GM18508 (cell line): ENCODE measurements around the gene FBLN7.
"Not testable (repeated sequence)": the region's sequence is repeated elsewhere in the genome, so short reads cannot be mapped to it uniquely, and the experiment has no call there.

Source experiments
- ATAC-seq: cut with Tn5 transposase; IDR thresholded peaks from one replicate; pipeline ENCODE4 v1.9.1; 2021; ENCODE audit warnings: moderate number of reproducible peaks; ENCODE audit not compliant: insufficient read depth, unreplicated experiment

FBLN7 gene, protein sequence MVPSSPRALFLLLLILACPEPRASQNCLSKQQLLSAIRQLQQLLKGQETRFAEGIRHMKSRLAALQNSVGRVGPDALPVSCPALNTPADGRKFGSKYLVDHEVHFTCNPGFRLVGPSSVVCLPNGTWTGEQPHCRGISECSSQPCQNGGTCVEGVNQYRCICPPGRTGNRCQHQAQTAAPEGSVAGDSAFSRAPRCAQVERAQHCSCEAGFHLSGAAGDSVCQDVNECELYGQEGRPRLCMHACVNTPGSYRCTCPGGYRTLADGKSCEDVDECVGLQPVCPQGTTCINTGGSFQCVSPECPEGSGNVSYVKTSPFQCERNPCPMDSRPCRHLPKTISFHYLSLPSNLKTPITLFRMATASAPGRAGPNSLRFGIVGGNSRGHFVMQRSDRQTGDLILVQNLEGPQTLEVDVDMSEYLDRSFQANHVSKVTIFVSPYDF

DNA sequence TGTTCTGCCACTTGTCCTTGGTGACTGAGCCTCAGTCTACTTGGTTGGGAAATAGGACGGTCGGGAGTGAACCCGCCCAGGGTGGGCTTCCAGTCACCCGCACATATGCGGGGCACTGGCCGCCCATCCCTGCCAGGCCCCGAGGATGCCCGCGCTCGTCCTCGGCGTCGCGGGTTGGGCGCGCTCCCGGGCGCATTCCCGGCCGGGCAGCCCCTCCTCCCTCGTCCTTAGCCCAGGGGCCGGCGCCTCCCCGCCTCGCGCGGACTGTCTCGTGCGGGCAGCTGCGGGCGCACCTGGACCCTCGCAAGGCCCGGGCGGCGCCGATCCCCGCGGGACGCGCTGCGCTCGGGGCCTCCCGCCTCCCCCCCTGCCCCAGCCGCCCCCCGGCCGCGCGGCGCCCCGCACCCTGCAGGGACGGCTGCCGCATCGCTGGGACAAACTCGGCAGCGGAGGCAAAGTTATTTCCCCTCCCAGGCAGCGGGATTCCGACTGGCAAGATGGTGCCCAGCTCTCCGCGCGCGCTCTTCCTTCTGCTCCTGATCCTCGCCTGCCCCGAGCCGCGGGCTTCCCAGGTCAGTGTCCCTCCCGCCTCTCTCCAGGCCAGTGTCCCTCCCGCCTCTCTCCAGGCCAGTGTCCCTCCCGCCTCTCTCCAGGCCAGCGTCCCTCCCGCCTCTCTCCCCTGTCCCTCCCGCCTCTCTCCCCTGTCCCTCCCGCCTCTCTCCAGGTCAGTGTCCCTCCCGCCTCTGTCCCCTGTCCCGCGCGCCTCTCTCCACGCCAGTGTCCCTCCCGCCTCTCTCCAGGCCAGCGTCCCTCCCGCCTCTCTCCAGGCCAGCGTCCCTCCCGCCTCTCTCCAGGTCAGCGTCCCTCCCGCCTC lies at the start of gene FBLN7:
FBLN7 (plus strand) TSS at position 227 of the 874 bp plus-strand sequence; CDS start at position 498, 271 bp downstream.
- no peak for ATAC-seq

DNA sequence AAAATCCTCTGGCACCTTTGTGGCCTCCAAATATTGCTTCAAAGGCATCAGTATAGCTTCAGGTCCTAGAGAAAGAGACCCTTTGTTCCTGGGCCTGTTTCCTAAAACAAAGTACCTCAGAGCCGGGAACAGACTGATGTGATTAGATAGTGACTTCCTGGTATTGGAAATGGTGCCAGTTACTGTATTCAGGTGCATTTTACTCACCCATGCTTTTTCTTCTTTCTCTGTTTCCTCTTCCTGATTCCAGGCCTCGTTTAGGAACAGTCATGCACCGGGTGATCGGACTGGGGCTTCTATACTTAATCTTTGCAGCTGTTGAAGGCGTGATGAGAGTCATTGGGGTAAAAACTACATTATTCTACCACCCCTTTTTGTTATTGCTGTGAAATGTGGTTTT lies 48.8 kb upstream of the FBLN7 start:
- no peak for ATAC-seq

DNA sequence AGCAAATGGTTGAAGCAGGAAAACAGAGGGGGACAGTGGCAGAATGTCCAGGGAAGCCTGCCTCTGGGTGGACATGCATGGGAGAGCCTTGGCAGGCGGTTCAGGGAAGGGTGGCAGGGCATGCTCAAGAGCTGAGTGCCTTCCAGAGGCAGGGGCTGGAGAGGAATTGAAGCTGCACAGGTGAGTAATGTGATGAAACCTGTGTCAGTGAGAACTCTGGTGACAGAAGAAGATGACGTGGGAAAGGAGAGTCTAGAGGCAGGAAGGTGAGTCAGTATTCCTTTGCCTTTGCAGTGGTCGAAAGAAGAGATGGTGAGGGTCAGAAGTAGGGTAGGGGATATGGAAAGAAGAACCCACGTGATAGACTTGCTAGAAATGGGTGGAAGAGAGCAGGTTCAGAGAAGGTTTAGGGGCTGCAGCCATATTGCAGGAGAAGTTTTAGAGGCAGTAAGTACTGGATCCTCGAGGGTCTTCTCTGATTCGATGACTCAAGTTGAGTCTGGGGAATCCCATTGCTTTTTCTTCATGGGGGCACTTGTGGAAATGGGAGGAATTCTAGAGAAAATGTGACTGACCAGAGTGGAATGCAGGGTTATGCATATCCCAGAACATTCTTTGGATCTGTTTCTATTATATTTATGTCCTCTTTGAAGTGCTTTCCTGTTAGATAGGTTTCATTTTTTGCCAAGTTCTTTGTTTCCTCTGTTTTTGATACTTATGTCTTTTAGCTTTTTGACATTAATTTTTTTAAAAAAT lies 45.7 kb upstream of the FBLN7 start:
- ATAC-seq, result no peak

DNA sequence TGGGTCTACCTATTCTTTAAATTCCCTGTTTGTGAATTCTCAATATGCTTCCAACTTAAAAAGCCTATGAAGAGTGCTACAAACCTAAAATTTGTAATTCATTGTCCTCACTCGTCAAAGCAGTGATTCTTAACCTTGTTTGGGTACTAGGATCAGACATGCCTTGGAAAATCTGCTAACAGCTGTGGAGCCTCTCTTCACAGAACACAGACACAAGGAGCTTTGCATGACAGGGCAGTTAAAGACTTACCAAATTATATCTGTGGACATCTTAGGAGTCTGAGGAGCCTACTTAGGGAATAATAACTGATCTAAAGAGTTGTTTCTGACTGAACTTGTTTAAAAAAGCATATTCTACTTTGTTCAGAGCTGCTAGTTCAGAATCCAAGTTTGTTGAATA lies 45.0 kb upstream of the FBLN7 start:
- no peak for ATAC-seq

DNA sequence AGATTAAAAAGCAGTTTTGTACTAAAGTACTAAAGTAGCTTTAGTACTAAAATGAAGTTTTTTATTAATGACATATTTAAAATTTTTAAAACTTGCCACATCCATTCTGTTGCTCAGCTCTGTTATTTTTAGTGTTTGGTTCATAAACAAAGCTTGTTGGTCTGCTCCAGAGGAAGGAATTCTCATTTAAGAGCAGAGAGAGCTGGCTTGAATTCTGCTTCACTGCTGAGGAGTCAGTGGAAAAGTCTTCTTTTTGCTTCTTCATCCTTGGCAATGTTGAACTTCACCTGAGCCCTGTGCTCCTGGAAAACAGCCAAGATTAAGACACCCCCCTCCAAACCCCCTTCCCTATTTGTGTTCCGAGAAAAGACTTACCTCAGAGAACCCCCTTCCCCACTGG lies 42.5 kb upstream of the FBLN7 start:
- ATAC-seq, result no peak

DNA sequence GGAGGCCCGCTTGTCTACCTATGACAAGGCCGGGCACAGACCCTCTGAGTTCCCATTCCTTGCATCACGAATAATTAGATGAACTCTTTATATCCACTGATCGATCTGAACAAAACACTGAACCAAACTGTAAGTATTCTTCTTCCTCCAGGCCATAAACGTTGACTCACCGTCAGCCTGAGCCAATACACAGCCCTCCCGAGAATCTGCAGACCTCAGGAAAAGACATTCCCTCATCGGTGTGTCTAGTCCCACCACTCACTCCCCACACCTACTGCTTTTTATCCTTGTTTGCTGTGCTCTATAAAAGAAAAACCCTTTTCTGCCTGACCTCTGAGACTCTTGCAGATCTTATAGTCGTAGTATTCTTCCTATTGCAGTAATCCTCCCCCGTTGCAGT lies 42.1 kb upstream of the FBLN7 start:
- no peak for ATAC-seq

DNA sequence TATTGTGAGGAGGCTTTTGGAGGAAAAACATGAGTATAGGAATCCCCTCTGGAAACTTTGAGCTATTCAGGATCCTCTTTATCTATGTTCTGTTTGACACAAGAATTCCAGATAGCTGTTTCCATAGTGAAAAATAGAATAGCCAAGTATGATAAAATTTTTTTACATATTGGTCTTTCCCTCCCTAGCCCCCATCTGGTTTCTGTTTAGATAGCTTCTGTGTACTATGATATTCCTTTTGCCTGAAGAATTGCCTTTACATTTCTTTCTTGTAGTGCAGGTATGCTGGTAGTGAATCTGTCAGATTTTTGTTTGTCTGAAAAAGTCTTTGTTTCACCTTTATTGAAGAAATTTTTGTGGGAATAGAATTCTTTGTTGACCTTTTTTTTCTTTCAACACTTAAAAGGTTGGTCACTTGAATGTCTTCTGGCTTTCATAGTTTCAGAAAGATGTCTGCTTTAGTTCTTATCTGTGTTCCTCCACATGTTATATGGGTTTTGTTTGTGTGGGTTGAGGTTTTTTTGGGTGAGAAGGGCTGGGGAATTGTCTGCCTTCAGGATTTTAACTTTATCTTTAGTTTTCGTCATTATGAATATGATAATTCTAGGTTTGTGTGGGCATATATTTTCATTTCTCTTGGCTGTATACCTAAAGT lies 29.9 kb upstream of the FBLN7 start:
- no peak for ATAC-seq

DNA sequence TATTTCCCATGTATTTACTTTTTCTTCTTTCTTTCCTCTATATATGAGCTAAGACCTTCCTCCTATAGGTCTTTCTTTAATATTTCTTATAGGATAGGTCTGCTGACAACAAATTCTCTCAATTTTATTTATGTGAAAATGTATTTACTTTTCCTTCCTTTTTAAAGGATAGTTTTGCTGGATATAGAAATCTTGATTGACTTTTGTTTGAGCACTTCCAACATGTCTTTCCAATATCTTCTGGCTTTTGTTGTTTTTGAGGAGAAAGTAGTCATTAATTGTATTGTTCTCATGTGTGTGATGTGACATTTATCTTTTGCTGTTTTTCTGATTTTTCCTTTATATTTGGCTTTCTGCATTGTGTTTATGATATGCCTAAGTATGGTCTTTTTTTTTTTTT lies 28.9 kb upstream of the FBLN7 start:
- ATAC-seq, result no peak

DNA sequence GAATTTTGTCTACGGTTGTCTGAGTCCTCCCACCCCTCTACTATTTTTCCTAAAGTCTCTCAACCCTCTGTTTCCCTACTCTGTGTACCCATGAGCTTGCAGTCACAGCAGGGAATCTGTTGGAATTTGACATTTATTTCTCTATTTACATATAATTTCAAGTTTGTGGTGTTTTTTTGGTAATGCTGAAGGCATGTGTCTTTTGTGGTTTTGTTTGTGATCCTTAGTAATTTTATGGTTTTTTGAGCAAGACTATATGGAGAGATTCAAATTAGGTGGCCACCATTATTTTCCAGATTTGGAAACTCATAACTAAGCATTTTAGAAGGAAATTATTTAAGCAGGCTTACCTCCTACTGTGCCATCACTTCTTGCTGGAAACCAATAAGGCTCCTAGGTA lies 27.2 kb upstream of the FBLN7 start:
- ATAC-seq, result no peak

DNA sequence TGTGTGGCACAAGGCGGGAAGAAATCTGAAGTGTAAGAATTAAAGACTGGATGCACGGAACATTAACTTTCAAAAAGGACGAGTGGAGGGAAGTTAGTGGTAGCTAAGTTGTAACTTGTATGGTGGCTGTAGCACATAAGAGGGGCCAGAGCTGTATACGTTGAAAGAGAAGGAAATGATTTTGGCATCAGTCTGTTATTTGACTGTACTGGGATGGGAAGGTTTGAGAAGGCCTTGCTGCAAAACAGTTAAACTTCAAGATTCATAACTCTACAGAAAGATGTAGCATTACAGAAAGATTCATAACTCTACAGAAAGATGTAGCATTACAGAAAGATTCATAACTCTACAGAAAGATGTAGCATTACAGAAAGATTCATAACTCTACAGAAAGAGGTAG lies 24.8 kb upstream of the FBLN7 start:
- not testable (repeated sequence) for ATAC-seq

DNA sequence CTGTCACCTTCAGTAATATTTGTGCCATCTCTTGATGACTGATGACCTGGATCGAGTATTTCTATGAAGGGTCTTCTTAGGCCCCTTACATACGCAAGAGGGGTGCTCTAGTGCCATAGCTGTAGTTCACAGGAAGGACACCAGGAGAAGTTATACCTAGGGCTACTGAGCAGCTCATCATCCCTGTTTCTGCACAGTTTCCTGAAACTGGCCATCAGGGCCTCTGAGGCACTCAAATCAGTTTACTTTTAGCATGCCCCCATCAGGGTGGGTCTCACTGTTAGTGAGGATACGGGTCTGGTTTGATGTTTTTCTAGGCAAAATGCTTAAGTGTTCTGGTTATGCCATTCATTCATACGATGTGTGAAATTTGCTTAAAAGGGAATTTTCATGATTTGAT lies 20.0 kb upstream of the FBLN7 start:
- ATAC-seq, result no peak

DNA sequence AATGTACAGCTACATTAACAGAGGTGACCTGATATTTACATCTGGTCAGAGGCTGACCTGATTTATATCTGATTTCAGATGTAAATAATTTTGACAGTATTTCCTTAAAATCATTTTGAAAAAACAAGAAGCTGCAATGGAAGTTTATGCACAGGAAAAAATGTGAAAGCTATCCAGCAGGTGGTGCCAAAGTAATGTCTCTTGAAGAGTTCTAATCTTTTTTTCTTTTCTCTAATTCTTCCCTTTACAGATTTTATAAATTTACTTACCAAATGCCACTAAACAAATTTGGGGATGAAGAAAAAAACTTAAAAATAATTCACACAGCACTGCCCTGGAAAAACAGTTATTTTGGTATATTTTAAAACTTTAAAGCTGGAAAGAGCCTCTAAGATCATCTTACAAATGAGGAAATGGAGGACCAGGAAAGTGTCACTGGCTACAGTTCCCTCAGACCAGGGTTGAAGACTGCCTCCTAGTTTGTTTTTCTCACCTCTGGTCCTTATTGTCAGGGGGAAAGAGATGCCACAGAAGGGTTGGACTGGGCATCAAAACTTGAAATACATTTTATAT lies 16.4 kb upstream of the FBLN7 start:
- no peak for ATAC-seq

DNA sequence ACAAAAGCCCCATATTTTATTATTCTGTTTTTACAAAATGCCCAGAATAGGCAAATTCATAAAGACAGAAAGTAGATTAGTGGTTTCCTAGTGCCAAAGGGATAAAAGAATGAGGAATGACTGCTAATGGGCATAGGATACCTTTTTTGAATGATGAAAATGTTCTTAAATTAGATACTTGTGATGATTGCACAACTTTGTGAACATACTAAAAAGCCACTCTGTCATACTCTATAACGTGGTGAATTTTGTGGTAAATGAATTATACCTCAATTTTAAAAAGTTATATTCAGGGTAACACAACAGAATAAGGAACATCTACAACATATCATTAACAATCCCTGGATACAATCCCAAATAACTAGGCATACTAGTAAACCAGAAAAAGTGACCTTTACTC lies 9.1 kb upstream of the FBLN7 start:
- no peak for ATAC-seq

DNA sequence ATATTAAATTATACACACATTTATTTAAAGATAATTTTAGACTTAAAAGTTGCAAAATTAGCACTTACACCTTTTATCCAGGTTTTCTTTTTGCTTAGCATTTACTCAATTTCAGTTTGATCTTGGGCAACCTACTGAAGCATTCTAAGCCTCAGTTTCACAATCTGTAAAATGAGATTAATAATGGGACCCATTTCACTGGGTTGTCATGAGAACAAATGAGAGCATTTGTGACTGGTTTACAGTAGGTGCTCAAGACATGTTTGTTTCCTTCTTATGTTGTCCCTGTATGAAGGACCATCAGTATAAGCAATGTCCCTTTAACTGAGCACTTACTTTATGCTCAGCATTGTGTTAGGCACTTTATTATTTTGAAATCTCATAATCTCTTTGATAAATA lies 4.8 kb upstream of the FBLN7 start:
- no peak for ATAC-seq

DNA sequence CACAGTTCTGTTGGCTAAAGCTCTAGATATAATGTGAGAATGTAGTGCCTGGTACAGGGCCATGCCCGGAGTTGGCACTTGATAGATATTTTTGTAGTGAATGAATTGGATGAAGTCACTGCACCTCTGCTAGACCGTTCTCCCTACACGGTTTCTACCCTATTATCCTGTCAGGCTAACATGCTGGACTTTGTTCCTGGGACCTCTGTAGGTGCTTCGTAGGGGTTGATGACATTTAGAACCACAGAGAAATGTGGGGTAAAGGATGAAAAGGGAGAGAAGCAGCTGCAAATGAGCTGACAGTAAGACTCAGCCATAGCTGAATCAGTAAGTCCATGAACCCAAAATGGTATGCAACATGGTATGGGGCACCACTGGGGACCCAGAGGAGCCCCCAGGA lies 4.1 kb upstream of the FBLN7 start:
- ATAC-seq, result no peak

DNA sequence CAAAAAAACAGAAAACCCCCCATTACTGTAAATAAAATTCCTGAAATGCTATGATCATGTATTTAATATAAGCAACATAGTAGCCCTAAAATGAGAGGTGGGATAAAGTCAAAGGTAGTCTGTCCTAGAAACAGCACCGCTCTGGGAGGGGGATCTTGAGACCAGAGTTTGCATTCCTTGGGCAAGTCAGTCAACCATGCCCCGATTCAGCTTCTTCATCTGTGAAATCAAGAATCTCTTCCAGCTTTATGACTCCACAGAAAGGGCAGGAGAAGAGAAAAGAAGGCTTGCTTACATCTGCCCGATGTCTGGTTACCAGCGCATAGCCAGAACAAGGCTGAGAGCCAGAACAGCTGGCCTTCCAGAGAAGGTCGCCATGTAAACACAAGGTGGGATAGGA lies 2.1 kb upstream of the FBLN7 start:
- ATAC-seq, result no peak

DNA sequence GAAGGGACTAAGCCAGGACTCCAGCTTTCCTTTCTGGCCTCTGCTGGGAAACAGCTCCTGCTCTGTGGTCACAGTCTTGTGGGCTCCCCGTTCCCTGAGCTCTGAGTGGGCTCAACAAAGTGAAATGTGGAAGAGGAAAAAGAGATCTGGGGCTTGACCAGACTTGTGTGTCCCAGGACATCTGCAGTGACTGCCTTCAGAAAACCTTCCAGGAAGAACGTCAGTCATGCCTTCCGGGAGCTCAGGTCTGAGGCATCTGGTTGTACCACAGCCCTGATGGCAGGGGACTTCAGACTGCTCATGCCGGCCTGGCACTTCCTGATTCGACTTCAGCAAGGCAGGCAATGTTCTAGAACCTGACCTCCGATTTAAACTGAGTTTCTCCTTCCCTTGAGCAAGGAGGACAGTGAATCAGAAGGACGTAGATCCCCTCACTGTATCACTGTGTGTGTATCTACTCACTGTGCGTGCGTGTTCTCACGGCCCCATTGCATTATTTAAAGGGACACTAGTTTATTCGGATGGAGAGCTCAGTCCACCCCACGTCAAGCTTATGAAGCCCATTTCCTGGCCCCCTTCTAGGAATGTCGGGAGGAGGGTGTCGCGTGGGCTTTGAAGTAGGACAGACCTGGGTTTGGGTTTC lies 548 bp upstream of the FBLN7 start:
- no peak for ATAC-seq

DNA sequence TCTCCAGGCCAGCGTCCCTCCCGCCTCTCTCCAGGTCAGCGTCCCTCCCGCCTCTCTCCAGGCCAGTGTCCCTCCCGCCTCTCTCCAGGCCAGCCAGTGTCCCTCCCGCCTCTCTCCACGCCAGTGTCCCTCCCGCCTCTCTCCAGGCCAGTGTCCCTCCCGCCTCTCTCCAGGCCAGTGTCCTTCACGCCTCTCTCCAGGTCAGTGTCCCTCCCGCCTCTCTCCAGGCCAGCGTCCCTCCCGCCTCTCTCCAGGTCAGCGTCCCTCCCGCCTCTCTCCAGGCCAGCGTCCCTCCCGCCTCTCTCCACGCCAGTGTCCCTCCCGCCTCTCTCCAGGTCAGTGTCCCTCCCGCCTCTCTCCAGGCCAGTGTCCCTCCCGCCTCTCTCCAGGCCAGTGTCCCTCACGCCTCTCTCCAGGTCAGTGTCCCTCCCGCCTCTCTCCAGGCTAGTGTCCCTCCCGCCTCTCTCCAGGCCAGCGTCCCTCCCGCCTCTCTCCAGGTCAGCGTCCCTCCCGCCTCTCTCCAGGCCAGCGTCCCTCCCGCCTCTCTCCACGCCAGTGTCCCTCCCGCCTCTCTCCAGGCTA lies 939 bp downstream of the FBLN7 start:
- ATAC-seq, result not testable (repeated sequence)

DNA sequence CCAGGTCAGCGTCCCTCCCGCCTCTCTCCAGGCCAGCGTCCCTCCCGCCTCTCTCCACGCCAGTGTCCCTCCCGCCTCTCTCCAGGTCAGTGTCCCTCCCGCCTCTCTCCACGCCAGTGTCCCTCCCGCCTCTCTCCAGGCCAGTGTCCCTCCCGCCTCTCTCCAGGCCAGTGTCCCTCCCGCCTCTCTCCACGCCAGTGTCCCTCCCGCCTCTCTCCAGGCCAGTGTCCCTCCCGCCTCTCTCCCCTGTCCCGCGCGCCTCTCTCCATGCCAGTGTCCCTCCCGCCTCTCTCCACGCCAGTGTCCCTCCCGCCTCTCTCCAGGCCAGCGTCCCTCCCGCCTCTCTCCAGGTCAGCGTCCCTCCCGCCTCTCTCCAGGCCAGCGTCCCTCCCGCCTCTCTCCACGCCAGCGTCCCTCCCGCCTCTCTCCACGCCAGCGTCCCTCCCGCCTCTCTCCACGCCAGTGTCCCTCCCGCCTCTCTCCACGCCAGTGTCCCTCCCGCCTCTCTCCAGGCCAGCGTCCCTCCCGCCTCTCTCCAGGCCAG lies 1.5 kb downstream of the FBLN7 start:
- ATAC-seq, result not testable (repeated sequence)
